GM23248 (cell line): Measurements from ENCODE around the gene C22orf15. TPM values are rescaled to one million over a fixed set of nuclear protein-coding genes. Genes with fewer than 3 reads are reported as not detected.

Experiments
- DNase-seq: peaks from one replicate; pipeline ENCODE4 v3.0.0-alpha.2; 2015
- H2AFZ ChIP-seq: fragments of 200-600 bp; sonication (generic); 2 replicates; pipeline ENCODE4 v1.6.1; 2016; ENCODE audit warnings: antibody characterized with exemption
- H3F3A ChIP-seq: fragments of 200-600 bp; sonication (generic); 2 replicates; pipeline ENCODE4 v1.6.1; 2016; ENCODE audit warnings: mild to moderate bottlenecking, antibody characterized with exemption, mixed run types; ENCODE audit not compliant: insufficient read depth
- H3K27ac ChIP-seq: fragments of 200-600 bp; sonication (generic); 2 replicates; pipeline ENCODE4 v1.5.1; 2016; ENCODE audit warnings: mild to moderate bottlenecking
- H3K27me3 ChIP-seq: fragments of 200-600 bp; sonication (generic); replicated peaks from 2 replicates; pipeline ENCODE4 v1.6.1; 2016; ENCODE audit warnings: mild to moderate bottlenecking; ENCODE audit not compliant: insufficient read depth
- H3K36me3 ChIP-seq: fragments of 200-600 bp; sonication (generic); 2 replicates; pipeline ENCODE4 v1.6.1; 2016; ENCODE audit warnings: low read depth, mild to moderate bottlenecking
- H3K4me1 ChIP-seq: fragments of 200-600 bp; sonication (generic); 2 replicates; pipeline ENCODE4 v1.6.1; 2016; ENCODE audit warnings: mild to moderate bottlenecking; ENCODE audit not compliant: insufficient read depth
- H3K4me2 ChIP-seq: fragments of 200-600 bp; sonication (generic); one replicate; pipeline ENCODE4 v1.6.1; 2016; ENCODE audit warnings: mild to moderate bottlenecking; ENCODE audit not compliant: unreplicated experiment
- H3K4me3 ChIP-seq: fragments of 200-600 bp; sonication (generic); 2 replicates; pipeline ENCODE4 v1.5.1; 2016; ENCODE audit warnings: mild to moderate bottlenecking
- H3K79me2 ChIP-seq: fragments of 200-600 bp; sonication (generic); 2 replicates; pipeline ENCODE4 v1.6.1; 2016; ENCODE audit warnings: mild to moderate bottlenecking; ENCODE audit not compliant: insufficient read depth
- H3K9ac ChIP-seq: fragments of 200-600 bp; sonication (generic); 2 replicates; pipeline ENCODE4 v1.6.1; 2016; ENCODE audit warnings: mild to moderate bottlenecking
- H3K9me2 ChIP-seq: fragments of 200-600 bp; sonication (generic); 2 replicates; pipeline ENCODE4 v1.6.1; 2016; ENCODE audit warnings: mixed run types, mild to moderate bottlenecking, moderate library complexity; ENCODE audit not compliant: insufficient read depth
- H3K9me3 ChIP-seq: fragments of 200-600 bp; sonication (generic); one replicate; pipeline ENCODE4 v1.6.1; 2017; ENCODE audit warnings: low read depth
- H4K20me1 ChIP-seq: fragments of 200-600 bp; sonication (generic); 2 replicates; pipeline ENCODE4 v1.6.0; 2016; ENCODE audit not compliant: insufficient read depth
- EZH2 ChIP-seq: fragments of 200-600 bp; sonication (generic); IDR thresholded peaks from 2 replicates; pipeline ENCODE4 v1.6.1; 2018; ENCODE audit warnings: antibody characterized with exemption, mild to moderate bottlenecking; ENCODE audit not compliant: insufficient read depth, poor library complexity, severe bottlenecking
- EZH2phosphoT487 ChIP-seq: fragments of 200-600 bp; sonication (generic); IDR thresholded peaks from 2 replicates; pipeline ENCODE4 v1.6.1; 2018; ENCODE audit warnings: antibody characterized with exemption, moderate library complexity, mild to moderate bottlenecking, low read depth; ENCODE audit not compliant: insufficient read depth
- WGBS, 2 experiments: methylation state at CpG; one replicate each; pipeline ENCODE4 v1.1.6; 2015 to 2017; ENCODE audit warnings: low lambda C conversion rate in 2 of 2, low coverage in 1 of 2; ENCODE audit errors: missing lambda C conversion rate in 2 of 2; 5-methylcytosine and 5-hydroxymethylcytosine counted together
- in situ Hi-C: fragments of 300-500 bp; cut with MboI; formaldehyde crosslinking; loops from 2 replicates; pipeline ENCODE4 v1.15.0; 2020
- polyA plus RNA-seq: library from polyadenylated mRNA; unstranded; fragments of >200 nt; fragmentation: Nextera tagmentation; extraction: Ambion mirVana; gene quantifications from 2 replicates; pipeline ENCODE4 v1.2.1, GENCODE V29; 2016
- total RNA-seq: library from RNA; depleted of rRNA; stranded (reverse); fragments of >200 nt; shearing (Covaris generic); gene quantifications from 2 replicates; pipeline ENCODE4 v1.2.3, GENCODE V29; 2014

The C22orf15 gene
- total and polyA plus RNA-seq, 2 experiments from 2014 or later: 0.41 TPM; not detected in 1

DNA sequence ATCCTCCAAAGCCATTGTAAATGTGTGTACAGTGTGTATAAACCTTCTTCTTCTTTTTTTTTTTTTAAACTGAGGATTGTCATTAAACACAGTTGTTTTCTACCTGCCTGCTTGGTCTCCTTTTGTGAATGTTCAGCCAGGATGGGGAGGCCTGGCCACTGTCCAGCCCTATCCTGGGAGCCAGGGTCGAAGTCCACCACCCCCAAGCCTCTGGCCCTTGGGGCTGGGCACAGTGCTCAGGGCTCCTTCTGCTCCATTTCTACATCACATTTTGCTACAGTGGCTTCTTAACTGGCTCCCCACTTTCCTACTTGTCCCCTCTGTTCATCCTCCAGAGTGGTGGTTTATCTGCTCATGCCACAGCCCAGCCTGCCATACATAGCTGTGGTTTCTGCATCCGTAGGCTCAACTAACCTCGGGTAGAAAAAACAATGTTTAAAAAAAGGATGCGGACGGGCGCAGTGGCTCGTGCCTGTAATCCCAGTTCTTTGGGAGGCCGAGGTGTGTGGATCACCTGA is 21.5 kb downstream of the C22orf15 start:
- no peak overlapping the region for H3K4me3 ChIP-seq
- H3K4me2 ChIP-seq: no peak overlapping the region
- peaks cover 20% of the 10 kb centered on the region for H3K79me2 ChIP-seq
- peaks cover 3% of the 10 kb centered on the region; the same call in 1 of the 2 replicates for H3F3A ChIP-seq
- no peaks in the 10 kb centered on the region for H3K27me3 ChIP-seq
- in situ Hi-C loops: no loop called here
- H3K4me1 ChIP-seq: peaks cover 26% of the 10 kb centered on the region
- DNase-seq: no peak
- TF ChIP-seq EZH2 (no peak), EZH2phosphoT487 (no peak)
- no peak overlapping the region for H2AFZ ChIP-seq
- H3K9me2 ChIP-seq: no peaks in the 10 kb centered on the region
- H3K9ac ChIP-seq: no peak overlapping the region
- H3K27ac ChIP-seq: no peak overlapping the region
- no peaks in the 10 kb centered on the region for H3K36me3 ChIP-seq
- H3K9me3 ChIP-seq: no peaks in the 10 kb centered on the region
- peaks cover 3% of the 10 kb centered on the region; the same call in 1 of the 2 replicates for H4K20me1 ChIP-seq
- 80 to 87% methylated on average over 8 of the region's 8 CpGs for WGBS, 2 experiments

DNA sequence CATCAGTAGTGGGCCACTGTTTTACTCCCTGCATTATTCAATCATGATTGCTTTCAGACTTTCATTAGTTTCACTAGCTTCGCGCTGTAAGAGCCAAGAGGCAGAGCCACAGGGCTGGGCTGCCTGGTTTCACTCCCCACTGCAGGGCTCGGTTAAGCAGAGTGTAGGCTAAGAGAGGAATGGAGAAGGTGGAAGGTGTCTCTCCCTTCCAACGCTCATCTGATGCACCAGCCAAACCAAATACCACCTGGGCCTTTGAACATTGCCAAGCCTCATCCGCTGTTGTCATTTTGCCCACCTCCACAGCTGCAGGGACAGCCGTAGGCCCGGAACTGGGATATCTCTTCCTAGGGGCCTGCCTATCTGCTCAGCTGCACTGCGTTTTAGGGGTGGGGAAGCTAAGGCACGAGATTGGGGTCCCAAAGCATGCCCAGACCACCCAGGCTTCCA is 23.5 kb downstream of the C22orf15 start:
- Histone ChIP-seq H3K9ac (peak overlapping the region; percentile 99), H3K79me2 (peaks cover 40% of the 10 kb centered on the region), H3K4me1 (peaks cover 32% of the 10 kb centered on the region), H2AFZ (peak overlapping the region; percentile 87), H3K27ac (peak overlapping the region; percentile 98), H3F3A (peaks cover 9% of the 10 kb centered on the region), H3K9me2 (no peaks in the 10 kb centered on the region), H3K36me3 (no peaks in the 10 kb centered on the region), H3K9me3 (no peaks in the 10 kb centered on the region), H4K20me1 (peaks cover 12% of the 10 kb centered on the region; the same call in 1 of the 2 replicates), H3K4me2 (peak overlapping the region; percentile 89), H3K4me3 (peak overlapping the region; percentile 93), H3K27me3 (no peaks in the 10 kb centered on the region)
- DNase-seq: no peak
- 14 to 16% methylated on average over 9 of the region's 9 CpGs for WGBS, 2 experiments
- no peak for TF ChIP-seq EZH2
- TF ChIP-seq EZH2phosphoT487: no peak
- in situ Hi-C loops: no loop called here

DNA sequence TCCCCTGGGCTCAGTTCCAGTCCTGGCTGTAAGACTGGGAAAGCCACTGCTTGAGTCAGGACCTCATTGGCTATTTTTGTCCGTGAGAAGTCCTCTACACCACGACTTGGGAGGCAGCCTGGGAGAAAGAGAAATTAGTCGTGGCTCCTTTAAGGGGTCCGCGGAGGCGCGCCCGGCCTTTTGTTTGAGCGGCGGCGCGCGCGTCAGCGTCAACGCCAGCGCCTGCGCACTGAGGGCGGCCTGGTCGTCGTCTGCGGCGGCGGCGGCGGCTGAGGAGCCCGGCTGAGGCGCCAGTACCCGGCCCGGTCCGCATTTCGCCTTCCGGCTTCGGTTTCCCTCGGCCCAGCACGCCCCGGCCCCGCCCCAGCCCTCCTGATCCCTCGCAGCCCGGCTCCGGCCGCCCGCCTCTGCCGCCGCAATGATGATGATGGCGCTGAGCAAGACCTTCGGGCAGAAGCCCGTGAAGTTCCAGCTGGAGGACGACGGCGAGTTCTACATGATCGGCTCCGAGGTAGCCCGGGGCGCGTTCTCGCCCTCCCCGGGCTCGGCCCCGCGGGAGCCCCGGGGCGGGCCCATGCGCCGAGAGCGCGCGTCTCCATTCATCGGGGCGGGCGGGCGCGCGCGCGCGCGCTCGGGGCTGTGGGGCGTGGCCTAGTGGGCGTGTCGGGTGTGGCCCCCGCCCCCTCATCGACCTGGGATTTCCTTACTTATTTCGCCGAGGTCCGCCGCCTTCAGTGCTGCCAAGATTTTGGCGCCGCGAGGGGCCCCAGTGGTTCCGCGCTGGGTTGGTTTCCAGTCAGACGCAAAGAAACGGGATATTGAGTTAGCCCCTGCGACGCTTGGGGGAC is 24.2 kb downstream of the C22orf15 start, which contains the start of gene SMARCB1:
Gene SMARCB1, plus strand, starts transcription at position 215 of the 848 bp plus-strand sequence. Its CDS starts 204 bp downstream, at position 419.
- H3K27ac ChIP-seq: peak within 1 kb of the TSS; percentile 98
- in situ Hi-C loops: no loop called here
- H3K9me2 ChIP-seq: no peaks in the 10 kb centered on the region
- H3K79me2 ChIP-seq: peaks cover 47% of the 10 kb centered on the region
- H3K4me2 ChIP-seq: peak within 1 kb of the TSS; percentile 89
- no peaks in the 10 kb centered on the region for H3K27me3 ChIP-seq
- peak within 1 kb of the TSS; percentile 93 for H3K4me3 ChIP-seq
- TF ChIP-seq EZH2phosphoT487 (no peak), EZH2 (no peak)
- no peaks in the 10 kb centered on the region for H3K36me3 ChIP-seq
- H4K20me1 ChIP-seq: peaks cover 18% of the 10 kb centered on the region; the same call in 1 of the 2 replicates
- WGBS, 2 experiments: 1% methylated on average over 60 to 79 of the region's 97 CpGs
- peak within 1 kb of the TSS; percentile 99 for H3K9ac ChIP-seq
- H3K9me3 ChIP-seq: no peaks in the 10 kb centered on the region
- peak within 1 kb of the TSS; percentile 87 for H2AFZ ChIP-seq
- peaks cover 12% of the 10 kb centered on the region for H3F3A ChIP-seq
- peak; percentile 99 for DNase-seq
- H3K4me1 ChIP-seq: peaks cover 31% of the 10 kb centered on the region

DNA sequence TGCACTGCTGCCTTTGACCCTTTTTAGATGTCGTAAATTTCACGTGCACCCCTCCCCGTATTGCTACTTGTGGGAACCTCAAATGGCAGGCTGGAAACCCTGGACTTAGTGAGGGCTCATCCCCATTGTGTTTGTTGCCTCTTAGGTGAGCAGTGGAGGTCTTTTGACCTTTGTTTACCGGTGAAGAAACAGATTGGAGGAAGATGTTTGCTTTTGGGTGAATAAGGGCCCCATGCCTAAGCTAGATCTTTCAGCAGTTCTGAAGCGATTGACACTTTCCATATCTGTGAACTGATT is 24.8 kb downstream of the C22orf15 start:
- H3K4me2 ChIP-seq: peak overlapping the region; percentile 89
- 2 to 3% methylated on average over 5 of the region's 5 CpGs for WGBS, 2 experiments
- peak overlapping the region; percentile 59 for H2AFZ ChIP-seq
- H3K27me3 ChIP-seq: no peaks in the 10 kb centered on the region
- H3K9ac ChIP-seq: peak overlapping the region; percentile 99
- H3K27ac ChIP-seq: peak overlapping the region; percentile 98
- H3K4me3 ChIP-seq: peak overlapping the region; percentile 93
- DNase-seq: no peak
- H3F3A ChIP-seq: peaks cover 10% of the 10 kb centered on the region
- H3K4me1 ChIP-seq: peaks cover 27% of the 10 kb centered on the region
- in situ Hi-C loops: no loop called here
- TF ChIP-seq EZH2 (no peak), EZH2phosphoT487 (no peak)
- peaks cover 22% of the 10 kb centered on the region; the same call in 1 of the 2 replicates for H4K20me1 ChIP-seq
- no peaks in the 10 kb centered on the region for H3K36me3 ChIP-seq
- no peaks in the 10 kb centered on the region for H3K9me2 ChIP-seq
- H3K79me2 ChIP-seq: peaks cover 53% of the 10 kb centered on the region
- H3K9me3 ChIP-seq: no peaks in the 10 kb centered on the region
